ENCODE measurements around the gene ZNF236. TPM values are rescaled to one million over a fixed set of nuclear protein-coding genes. Genes with fewer than 3 reads are reported as not detected.
"Not testable (repeated sequence)": the region's sequence is repeated elsewhere in the genome, so short reads cannot be mapped to it uniquely, and the experiment has no call there.

The ZNF236 gene
- total RNA-seq, 1 donor from 2014 or later, result 11.5 TPM

- H3K4me1 Mint-ChIP-seq, result peaks cover 9% of the 10 kb centered on the region
- H4K20me1 ChIP-seq (ENCODE audit: low read depth), result no peaks in the 10 kb centered on the region
- H3K27me3 ChIP-seq, result no peaks in the 10 kb centered on the region
- no peak overlapping the region for H3K4me3 ChIP-seq
- no peak overlapping the region for H3K9ac ChIP-seq
- H3K4me1 ChIP-seq, result no peaks in the 10 kb centered on the region
- no peaks in the 10 kb centered on the region for H3K9me3 ChIP-seq (ENCODE audit: low read depth)
- no peak overlapping the region for H3K27ac Mint-ChIP-seq
- no peaks in the 10 kb centered on the region for H3K79me2 ChIP-seq (ENCODE audit: low read depth)
- no peak overlapping the region for H3K4me2 ChIP-seq
- H3F3A ChIP-seq (ENCODE audit: low read depth), result no peaks in the 10 kb centered on the region
- H3K4me3 Mint-ChIP-seq, result no peak overlapping the region
- no peak overlapping the region for H2AFZ ChIP-seq (replicated peaks)
- H3K27ac ChIP-seq, result no peak overlapping the region
- no peaks in the 10 kb centered on the region for H3K36me3 Mint-ChIP-seq
- H3K36me3 ChIP-seq, result no peaks in the 10 kb centered on the region
- TF ChIP-seq EZH2phosphoT487 (IDR thresholded peaks at IDR 0.05) (no peak), EZH2 (IDR thresholded peaks at IDR 0.05) (no peak), CTCF (IDR thresholded peaks at IDR 0.05) (no peak)
- peaks cover 2% of the 10 kb centered on the region for H3K27me3 Mint-ChIP-seq (ENCODE audit: insufficient read depth, low read depth)
- H3K9me3 Mint-ChIP-seq, result peaks cover 8% of the 10 kb centered on the region
- DNase-seq (ENCODE audit: low spot score), result no peak
These were observed 194.6 kb downstream of the ZNF236 start for GRCh38 chr18:77016936-77017335.

GRCh38 chr18:77017355-77017754, 195.0 kb downstream of the ZNF236 start:
- Mint-ChIP-seq H3K4me3 (no peak overlapping the region), H3K36me3 (no peaks in the 10 kb centered on the region), H3K27ac (no peak overlapping the region), H3K9me3 (peaks cover 8% of the 10 kb centered on the region), H3K27me3 (ENCODE audit: insufficient read depth, low read depth) (peaks cover 2% of the 10 kb centered on the region), H3K4me1 (peaks cover 9% of the 10 kb centered on the region)
- Histone ChIP-seq H3K9ac (no peak overlapping the region), H2AFZ (replicated peaks) (no peak overlapping the region), H3K27ac (no peak overlapping the region), H3K4me1 (no peaks in the 10 kb centered on the region), H3K9me3 (ENCODE audit: low read depth) (no peaks in the 10 kb centered on the region), H3K27me3 (no peaks in the 10 kb centered on the region), H4K20me1 (ENCODE audit: low read depth) (no peaks in the 10 kb centered on the region), H3K4me2 (no peak overlapping the region), H3F3A (ENCODE audit: low read depth) (no peaks in the 10 kb centered on the region), H3K4me3 (no peak overlapping the region), H3K79me2 (ENCODE audit: low read depth) (no peaks in the 10 kb centered on the region), H3K36me3 (no peaks in the 10 kb centered on the region)
- DNase-seq (ENCODE audit: low spot score), result no peak
- no peak for TF ChIP-seq CTCF (IDR thresholded peaks at IDR 0.05)
- TF ChIP-seq EZH2phosphoT487 (IDR thresholded peaks at IDR 0.05), result no peak
- no peak for TF ChIP-seq EZH2 (IDR thresholded peaks at IDR 0.05)

GRCh38 chr18:77018650-77019049, 196.3 kb downstream of the ZNF236 start:
- not testable (repeated sequence) for H3K36me3 ChIP-seq; H3K4me3 ChIP-seq; H3K36me3 Mint-ChIP-seq; H3K27ac Mint-ChIP-seq; H3K4me2 ChIP-seq; H2AFZ ChIP-seq (replicated peaks); H3K4me1 ChIP-seq; H3K9me3 Mint-ChIP-seq; H4K20me1 ChIP-seq (ENCODE audit: low read depth); H3F3A ChIP-seq (ENCODE audit: low read depth); H3K27me3 Mint-ChIP-seq (ENCODE audit: insufficient read depth, low read depth); H3K9ac ChIP-seq; H3K79me2 ChIP-seq (ENCODE audit: low read depth); H3K4me3 Mint-ChIP-seq; DNase-seq (ENCODE audit: low spot score); H3K9me3 ChIP-seq (ENCODE audit: low read depth); H3K27ac ChIP-seq; H3K27me3 ChIP-seq
- H3K4me1 Mint-ChIP-seq, result peaks cover 16% of the 10 kb centered on the region

GRCh38 chr18:77019641-77020040, 197.3 kb downstream of the ZNF236 start:
- Mint-ChIP-seq H3K9me3 (peaks cover 8% of the 10 kb centered on the region), H3K4me1 (peaks cover 16% of the 10 kb centered on the region)
- no peak for TF ChIP-seq EZH2 (IDR thresholded peaks at IDR 0.05)
- no peak for TF ChIP-seq CTCF (IDR thresholded peaks at IDR 0.05)
- no peak for TF ChIP-seq EZH2phosphoT487 (IDR thresholded peaks at IDR 0.05)

More at GRCh38 chr18:77019641-77020040, 197.3 kb downstream of the ZNF236 start:
- Histone ChIP-seq H2AFZ (replicated peaks) (no peak overlapping the region), H3K4me2 (no peak overlapping the region), H3F3A (ENCODE audit: low read depth) (no peaks in the 10 kb centered on the region), H3K27me3 (no peaks in the 10 kb centered on the region), H3K27ac (no peak overlapping the region), H3K79me2 (ENCODE audit: low read depth) (no peaks in the 10 kb centered on the region), H4K20me1 (ENCODE audit: low read depth) (no peaks in the 10 kb centered on the region), H3K4me1 (no peaks in the 10 kb centered on the region), H3K9ac (no peak overlapping the region), H3K9me3 (ENCODE audit: low read depth) (no peaks in the 10 kb centered on the region), H3K4me3 (no peak overlapping the region), H3K36me3 (no peaks in the 10 kb centered on the region)
- no peak for DNase-seq (ENCODE audit: low spot score)
- H3K27ac Mint-ChIP-seq, result no peak overlapping the region
- no peak overlapping the region for H3K4me3 Mint-ChIP-seq
- no peaks in the 10 kb centered on the region for H3K36me3 Mint-ChIP-seq
- H3K27me3 Mint-ChIP-seq (ENCODE audit: insufficient read depth, low read depth), result peaks cover 2% of the 10 kb centered on the region

Small RNA genes lying within 50 kb of the gene (small RNA-seq; reads per million reads assigned to genes)
- not detected for gene RF00017
- not detected for gene RNU6-346P

All from neural progenitor cell (in vitro differentiated cells).